GM20000 (cell line): ENCODE results near the gene LRCOL1.

Experiments
- DNase-seq: peaks from one replicate; pipeline ENCODE4 v3.0.0; 2012; ENCODE audit warnings: low spot score
- CTCF ChIP-seq: IDR thresholded peaks from 2 replicates; pipeline ENCODE4 v1.5.1; 2012; ENCODE audit warnings: mild to moderate bottlenecking, control low read depth; ENCODE audit errors: extremely low read depth, missing control alignments

The LRCOL1 gene

GRCh38 chr12:132641811-132642650 is 31.6 kb upstream of the LRCOL1 start:
- TF ChIP-seq CTCF: no peak
- no peak for DNase-seq

- DNase-seq: no peak
- TF ChIP-seq CTCF: no peak
Measured at GRCh38 chr12:132640936-132641335, 30.6 kb upstream of the LRCOL1 start.

GRCh38 chr12:132639956-132640520 is 29.7 kb upstream of the LRCOL1 start:
- DNase-seq: no peak
- TF ChIP-seq CTCF: no peak

- TF ChIP-seq CTCF: peak; percentile 67
- peak; percentile 58 for DNase-seq
Measured at GRCh38 chr12:132638541-132639408, 28.4 kb upstream of the LRCOL1 start.

GRCh38 chr12:132637811-132638210 is 27.4 kb upstream of the LRCOL1 start:
- no peak for TF ChIP-seq CTCF
- no peak for DNase-seq

- TF ChIP-seq CTCF: no peak
- DNase-seq: no peak
Measured at GRCh38 chr12:132635076-132635955, 24.9 kb upstream of the LRCOL1 start.
